KMS-11 (cell line): ENCODE data around the gene MYO1G.

ENCODE experiments used
- H2AFZ ChIP-seq: fragments of 200-600 bp; sonication (generic); 2 replicates; pipeline ENCODE4 v1.6.1; 2016; ENCODE audit warnings: antibody characterized with exemption, mixed run types, low read depth
- H3K27ac ChIP-seq: fragments of 200-600 bp; sonication (generic); 2 replicates; pipeline ENCODE4 v1.6.1; 2016; ENCODE audit warnings: mild to moderate bottlenecking, mixed run types
- H3K27me3 ChIP-seq: fragments of 200-600 bp; sonication (generic); 2 replicates; pipeline ENCODE4 v1.6.1; 2017; ENCODE audit warnings: mild to moderate bottlenecking, low read depth, mixed run types, moderate library complexity; ENCODE audit not compliant: insufficient read depth
- H3K36me3 ChIP-seq: fragments of 200-600 bp; sonication (generic); 2 replicates; pipeline ENCODE4 v1.6.1; 2017; ENCODE audit warnings: mild to moderate bottlenecking, mixed run types; ENCODE audit not compliant: insufficient read depth
- H3K4me1 ChIP-seq: fragments of 200-600 bp; sonication (generic); 2 replicates; pipeline ENCODE4 v1.6.1; 2016; ENCODE audit warnings: mild to moderate bottlenecking, low read depth, mixed run types; ENCODE audit not compliant: poor library complexity, severe bottlenecking
- H3K4me2 ChIP-seq: fragments of 200-600 bp; sonication (generic); 2 replicates; pipeline ENCODE4 v1.7.0; 2016; ENCODE audit warnings: mild to moderate bottlenecking, mixed run types
- H3K4me3 ChIP-seq: fragments of 200-600 bp; sonication (generic); IDR thresholded peaks from 2 replicates; pipeline ENCODE4 v1.6.1; 2017; ENCODE audit warnings: low read depth, low read length, mixed read lengths; ENCODE audit not compliant: insufficient read depth
- H3K79me2 ChIP-seq: fragments of 200-600 bp; sonication (generic); 2 replicates; pipeline ENCODE4 v1.6.1; 2016; ENCODE audit warnings: low read depth, mixed run types; ENCODE audit not compliant: insufficient read depth
- H3K9ac ChIP-seq: fragments of 200-600 bp; sonication (generic); 2 replicates; pipeline ENCODE4 v1.6.1; 2016; ENCODE audit warnings: mild to moderate bottlenecking, mixed run types
- H4K20me1 ChIP-seq: fragments of 200-600 bp; sonication (generic); 2 replicates; pipeline ENCODE4 v1.6.1; 2016; ENCODE audit warnings: mild to moderate bottlenecking, mixed run types; ENCODE audit not compliant: insufficient read depth
- CTCF ChIP-seq: fragments of 200-600 bp; sonication (generic); conservative IDR thresholded peaks from 2 replicates; pipeline ENCODE4 v1.6.1; 2017; ENCODE audit warnings: low read depth, mild to moderate bottlenecking, antibody characterized with exemption, low read length, moderate library complexity, mixed read lengths

Gene MYO1G

GRCh38 chr7:44966731-44967538, 11.9 kb downstream of the MYO1G start:
- H3K4me3 ChIP-seq: no peak overlapping the region
- H3K79me2 ChIP-seq: no peaks in the 10 kb centered on the region
- no peak overlapping the region for H3K9ac ChIP-seq
- H3K4me1 ChIP-seq: peaks cover 26% of the 10 kb centered on the region
- no peaks in the 10 kb centered on the region for H3K36me3 ChIP-seq
- no peak overlapping the region for H2AFZ ChIP-seq
- no peak overlapping the region for H3K27ac ChIP-seq
- no peaks in the 10 kb centered on the region for H3K27me3 ChIP-seq
- no peaks in the 10 kb centered on the region for H4K20me1 ChIP-seq
- TF ChIP-seq CTCF: no peak
- no peak overlapping the region for H3K4me2 ChIP-seq

DNA sequence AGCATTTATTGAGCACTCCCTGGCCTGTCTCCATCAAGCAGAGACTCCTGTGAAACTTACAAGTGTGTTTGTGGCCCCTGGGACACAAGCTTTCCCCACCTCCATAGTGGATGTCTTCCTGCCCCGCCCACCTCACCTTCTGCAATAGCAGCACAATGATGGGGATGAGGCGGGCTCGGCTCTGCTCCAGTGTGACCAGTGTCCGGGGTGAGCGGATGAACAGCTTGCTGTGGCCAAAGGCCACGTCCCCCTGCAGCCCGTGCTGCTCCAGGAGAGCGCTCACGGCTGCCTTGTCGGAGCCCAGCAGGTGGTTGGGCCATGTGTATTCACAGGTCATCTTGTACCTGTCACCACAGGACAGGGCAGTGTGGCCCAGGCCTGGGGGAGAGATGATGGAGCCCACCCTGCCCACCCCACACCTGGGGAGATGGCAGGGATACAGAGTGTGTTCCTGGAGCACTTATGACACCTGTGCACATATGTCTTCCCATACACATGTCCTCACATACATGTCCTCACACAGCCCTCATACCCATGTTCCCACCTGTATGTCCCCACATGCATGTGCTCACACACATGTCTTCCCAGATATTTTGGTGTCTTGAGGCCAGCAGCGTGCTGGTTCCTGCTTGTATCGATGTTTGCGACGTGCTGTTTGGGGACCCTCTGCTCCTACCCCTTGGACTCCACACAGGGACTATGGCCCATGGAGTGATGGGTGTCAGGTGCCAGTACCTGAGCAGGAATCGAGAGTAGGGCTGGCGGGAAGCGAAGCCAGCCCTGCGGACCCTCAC, 12.7 kb downstream of the MYO1G start:
- Histone ChIP-seq H3K9ac (no peak overlapping the region), H2AFZ (no peak overlapping the region), H3K36me3 (no peaks in the 10 kb centered on the region), H4K20me1 (no peaks in the 10 kb centered on the region), H3K27me3 (no peaks in the 10 kb centered on the region), H3K4me1 (peaks cover 26% of the 10 kb centered on the region), H3K4me2 (no peak overlapping the region), H3K27ac (no peak overlapping the region), H3K4me3 (no peak overlapping the region), H3K79me2 (no peaks in the 10 kb centered on the region)
- TF ChIP-seq CTCF: no peak

DNA sequence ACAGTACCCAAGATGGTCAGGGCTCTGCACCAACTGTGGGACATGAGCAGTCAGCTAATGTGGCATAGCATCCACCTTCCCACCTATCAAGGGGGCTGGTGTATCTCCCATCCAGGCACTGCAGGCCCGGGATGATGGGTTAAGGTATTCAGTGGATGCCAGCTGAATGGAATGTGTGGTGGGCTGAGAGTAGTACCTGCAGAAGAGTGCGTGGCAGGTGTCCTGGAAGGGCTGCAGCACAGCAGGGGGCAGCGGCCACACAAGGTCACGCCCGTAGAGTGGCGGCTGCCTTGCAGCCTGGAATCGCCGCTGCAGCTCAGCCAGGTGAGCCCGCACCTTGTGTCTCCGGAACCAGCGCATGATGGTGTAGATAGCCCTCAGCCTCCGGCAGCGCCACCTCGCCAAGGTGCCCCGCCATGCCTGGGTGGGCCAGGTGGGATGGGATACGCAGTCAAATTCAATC, 13.3 kb downstream of the MYO1G start:
- Histone ChIP-seq H2AFZ (no peak overlapping the region), H3K4me2 (no peak overlapping the region), H3K9ac (no peak overlapping the region), H3K27me3 (no peaks in the 10 kb centered on the region), H3K4me1 (peaks cover 28% of the 10 kb centered on the region), H3K79me2 (no peaks in the 10 kb centered on the region), H3K4me3 (no peak overlapping the region), H4K20me1 (no peaks in the 10 kb centered on the region), H3K27ac (no peak overlapping the region), H3K36me3 (no peaks in the 10 kb centered on the region)
- TF ChIP-seq CTCF: no peak

DNA sequence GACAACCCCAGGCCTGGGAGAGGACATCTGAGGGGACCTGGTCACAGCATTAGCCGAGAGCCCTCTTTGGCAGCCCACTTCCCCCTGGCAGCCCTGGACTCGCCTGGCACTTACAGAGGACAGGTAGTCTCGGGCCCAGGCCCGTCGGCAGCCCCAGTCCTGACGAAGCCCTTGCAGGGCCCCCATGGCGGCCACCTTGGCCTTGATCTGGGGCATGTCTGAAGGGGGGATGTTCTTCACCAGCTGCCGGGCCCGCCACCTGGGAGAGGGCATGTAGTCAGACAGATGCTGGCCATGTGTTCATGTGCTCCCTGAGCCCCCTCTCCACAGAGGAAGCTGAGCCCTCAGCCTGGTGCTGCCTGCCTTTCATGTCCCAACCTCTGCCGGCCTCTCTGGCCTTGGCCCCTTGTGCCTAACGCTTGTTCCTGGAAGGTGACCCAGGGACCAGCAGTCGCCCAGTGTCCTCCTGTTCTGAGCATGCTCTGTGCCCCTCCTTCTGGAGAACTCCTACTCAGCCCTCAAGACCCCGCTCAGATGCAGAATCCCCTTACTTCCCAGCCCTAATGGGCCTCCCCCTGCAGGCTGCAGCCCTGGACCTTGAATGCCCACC, 13.9 kb downstream of the MYO1G start:
- no peak overlapping the region for H3K4me3 ChIP-seq
- H3K79me2 ChIP-seq: no peaks in the 10 kb centered on the region
- TF ChIP-seq CTCF: no peak
- H3K36me3 ChIP-seq: no peaks in the 10 kb centered on the region
- 0 out of 2 replicates have a peak, but pooled peaks cover 4% of the 10 kb centered on the region for H3K27me3 ChIP-seq
- H3K9ac ChIP-seq: no peak overlapping the region
- no peaks in the 10 kb centered on the region for H4K20me1 ChIP-seq
- no peak overlapping the region for H3K4me2 ChIP-seq
- H3K27ac ChIP-seq: no peak overlapping the region
- H2AFZ ChIP-seq: no peak overlapping the region
- H3K4me1 ChIP-seq: peaks cover 33% of the 10 kb centered on the region
